SH-SY5Y (cell line): Measurements from ENCODE around the gene IL17RE.

Source experiments
- GATA2 ChIP-seq: IDR thresholded peaks from 2 replicates; pipeline ENCODE4 v1.6.1; 2011; ENCODE audit warnings: mild to moderate bottlenecking, low read depth, low read length
- GATA3 ChIP-seq: IDR thresholded peaks from 2 replicates; pipeline ENCODE4 v1.6.1; 2011; ENCODE audit warnings: low read depth, mild to moderate bottlenecking, low read length, moderate library complexity

- TF ChIP-seq GATA3 (no peak), GATA2 (no peak)
These were observed 681 bp upstream of the IL17RE start for GRCh38 chr3:9901967-9902366.
